ENCODE data around the gene RAPGEF4.

The RAPGEF4 gene

DNA sequence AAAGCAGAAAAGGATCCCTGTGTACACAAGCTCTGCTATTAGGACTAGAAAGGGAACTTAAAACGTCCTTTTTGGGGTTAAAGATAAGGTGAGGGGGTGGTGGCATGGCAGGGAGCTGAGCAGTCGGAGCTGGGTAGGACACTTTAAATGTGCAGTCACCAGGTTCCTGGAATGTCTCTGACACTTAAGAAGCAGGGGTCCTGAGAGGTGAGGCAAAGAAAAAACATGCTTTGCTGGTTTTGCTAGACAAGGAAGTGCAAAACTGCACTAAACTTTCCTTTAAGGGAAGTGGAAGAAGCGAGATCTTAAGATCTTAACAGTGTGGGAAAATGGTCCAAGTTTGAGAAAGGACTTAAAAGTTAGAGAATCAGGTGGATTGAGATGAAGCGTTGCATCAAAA is 240.5 kb downstream of the RAPGEF4 start:
- no peak for DNase-seq

- no peak for DNase-seq
These were observed 241.2 kb downstream of the RAPGEF4 start for GRCh38 chr2:172976816-172977215.

GRCh38 chr2:172977270-172978062 is 241.8 kb downstream of the RAPGEF4 start:
- no peak for DNase-seq

DNA sequence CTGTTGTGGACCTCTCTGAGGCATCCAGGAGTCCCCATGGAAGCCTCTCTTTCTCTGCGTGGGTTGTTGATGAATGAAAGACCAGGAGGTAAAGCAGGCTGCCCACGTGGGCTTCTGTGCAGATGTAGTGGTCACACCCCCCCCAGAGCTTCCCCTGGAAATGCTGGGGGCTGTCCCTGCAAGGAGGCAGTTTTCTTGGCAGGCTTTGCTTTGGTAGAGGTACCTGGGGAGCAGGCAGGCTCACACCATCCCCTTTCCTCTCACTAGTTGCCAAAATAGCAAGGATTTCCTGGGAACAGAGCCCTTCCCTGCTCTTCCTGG is 242.4 kb downstream of the RAPGEF4 start:
- DNase-seq = no peak

DNA sequence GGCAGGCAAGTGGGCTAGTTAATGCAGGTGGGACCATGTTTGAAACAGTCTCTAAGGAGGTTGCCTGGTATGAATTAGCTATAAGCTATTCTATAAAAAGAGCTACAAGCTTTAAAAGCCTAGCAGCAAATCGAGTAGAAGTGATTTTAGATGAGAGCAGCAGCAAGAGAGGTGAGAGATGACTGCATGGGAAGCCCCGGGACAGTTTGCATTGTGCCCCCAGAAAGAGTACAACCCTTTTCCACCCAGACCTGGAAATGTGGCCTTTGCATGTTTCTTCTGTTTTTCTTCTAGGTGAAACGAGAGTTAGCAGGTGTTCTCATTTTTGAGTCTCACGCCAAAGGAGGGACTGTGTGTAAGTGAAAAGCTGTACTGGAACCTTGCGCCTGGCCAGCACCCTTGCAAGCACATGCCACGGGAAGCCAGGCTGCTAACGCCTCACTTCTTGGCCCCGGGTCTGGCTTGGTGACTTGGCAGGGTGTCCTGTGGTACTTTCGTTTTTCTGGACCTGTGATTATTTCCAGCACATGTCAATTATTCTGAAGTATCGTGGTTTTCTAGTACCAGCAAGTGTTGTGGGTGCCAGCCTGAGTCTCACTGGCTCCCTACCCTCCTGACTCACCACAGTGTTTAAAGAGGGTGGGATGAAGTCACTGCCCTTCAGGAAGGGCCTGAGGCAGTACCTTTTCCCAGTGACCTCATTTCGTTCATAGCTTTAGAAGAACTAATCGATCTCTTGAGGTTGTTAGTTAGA is 249.7 kb downstream of the RAPGEF4 start:
- no peak for DNase-seq

DNA sequence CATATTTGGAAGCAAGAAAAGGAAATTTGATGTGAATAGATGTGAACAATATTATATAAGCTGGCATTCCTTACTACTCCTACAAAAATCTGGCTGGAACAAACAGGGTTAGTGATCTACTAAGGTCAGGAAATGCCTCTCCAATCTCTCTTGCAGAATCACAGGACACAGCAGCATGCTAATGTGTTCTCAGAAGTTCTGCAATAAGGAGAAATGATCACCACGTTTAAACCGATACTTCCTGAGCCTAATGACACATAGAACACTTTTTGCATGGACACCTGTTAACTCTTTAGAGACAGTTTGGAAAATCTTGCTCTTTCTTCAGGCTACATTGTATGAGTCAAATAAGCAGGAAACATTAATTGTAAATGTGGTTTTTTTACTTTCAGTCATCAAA is 250.4 kb downstream of the RAPGEF4 start:
- no peak for DNase-seq

DNA sequence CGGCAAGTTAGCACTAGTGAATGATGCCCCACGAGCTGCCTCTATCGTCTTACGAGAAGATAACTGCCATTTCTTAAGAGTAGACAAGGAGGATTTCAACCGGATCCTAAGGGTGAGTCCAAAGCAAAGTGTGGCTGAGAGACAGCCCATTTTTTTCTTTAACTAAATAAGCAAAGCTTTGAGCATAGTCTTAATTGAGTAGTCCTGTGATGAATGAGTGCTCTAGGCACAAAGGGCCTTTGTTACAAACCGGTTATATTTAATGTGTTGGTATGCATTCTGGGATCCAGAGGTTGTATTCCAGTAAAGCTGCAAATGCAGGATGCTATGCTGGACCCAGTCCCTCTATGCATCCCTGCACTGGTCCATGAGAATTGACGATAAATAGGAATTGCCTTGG is 253.1 kb downstream of the RAPGEF4 start:
- DNase-seq = no peak

- DNase-seq = no peak
These were observed 255.4 kb downstream of the RAPGEF4 start for GRCh38 chr2:172991031-172991430.

DNA sequence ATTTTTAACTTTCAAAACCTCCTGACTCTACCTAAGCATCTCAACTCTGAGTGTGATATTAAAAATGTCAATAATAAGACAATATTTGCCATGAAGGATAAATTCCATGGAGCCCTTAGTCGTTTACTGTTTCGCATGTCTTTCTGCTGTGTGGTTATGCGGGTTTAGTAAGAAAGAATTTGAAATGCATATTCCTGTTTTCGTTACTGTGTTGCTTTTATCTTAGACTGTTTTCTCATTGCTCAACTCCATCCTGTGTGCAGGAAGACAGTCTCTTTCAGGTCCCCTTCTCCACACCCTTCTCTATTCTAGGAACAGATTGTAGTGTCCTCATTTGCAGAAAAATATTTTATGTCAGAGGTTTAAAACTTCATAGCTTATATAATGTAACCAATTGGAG is 257.5 kb downstream of the RAPGEF4 start:
- no peak for DNase-seq

DNA sequence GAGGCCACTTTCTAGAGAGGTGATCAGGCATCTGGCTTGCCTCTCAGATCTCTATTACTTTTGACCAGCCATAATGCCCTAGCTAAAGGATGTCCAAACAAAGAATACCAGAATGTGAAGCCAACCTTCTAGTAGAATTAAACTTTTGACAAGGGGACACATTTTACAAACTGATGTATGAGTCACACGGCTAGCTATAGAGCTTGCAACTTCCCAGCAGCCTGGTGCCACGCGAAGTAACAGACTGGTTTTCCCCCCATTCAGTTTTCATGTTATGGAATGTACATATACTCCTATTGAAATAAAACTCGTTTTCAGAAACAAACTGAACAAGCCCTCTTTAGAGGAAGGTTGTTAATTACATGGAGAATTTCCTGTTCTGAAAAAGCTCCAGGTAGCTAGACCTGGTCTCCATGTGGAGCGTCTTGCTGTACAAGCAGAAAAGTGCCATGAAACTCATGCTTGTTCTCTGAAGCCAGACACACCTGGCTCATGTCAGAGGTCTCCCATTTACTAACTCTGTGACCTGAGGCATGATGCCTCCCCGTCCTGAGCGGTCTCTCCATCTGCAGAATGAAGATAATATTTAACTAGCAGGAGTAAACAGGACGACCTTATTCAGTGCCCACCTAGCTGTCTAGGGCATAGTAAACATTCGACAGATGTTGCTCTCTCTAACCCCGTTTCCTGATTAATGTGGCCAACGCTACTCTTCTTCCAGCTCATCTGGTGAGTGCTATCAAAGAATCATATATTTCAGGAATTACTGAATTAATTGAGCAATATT is 258.5 kb downstream of the RAPGEF4 start:
- DNase-seq = no peak

DNA sequence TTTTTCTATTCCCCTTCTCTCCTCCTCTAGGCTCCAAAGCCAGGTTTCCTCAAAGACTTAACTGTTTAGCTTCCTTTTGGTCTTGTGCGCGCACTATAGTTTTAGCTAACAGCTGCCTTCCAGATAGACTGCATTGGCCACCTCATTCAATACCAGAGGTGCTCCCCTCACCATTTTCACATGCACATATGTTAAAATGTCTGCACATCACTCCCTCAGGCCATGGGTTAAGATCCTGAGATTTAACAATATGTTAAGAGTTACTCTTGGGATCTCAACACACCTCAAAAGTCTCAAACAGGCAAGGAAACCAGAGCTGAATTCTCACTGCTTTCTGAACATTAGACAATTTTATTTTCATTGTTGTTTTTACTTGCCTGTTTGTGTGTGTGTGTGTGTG is 259.2 kb downstream of the RAPGEF4 start:
- no peak for DNase-seq

DNA sequence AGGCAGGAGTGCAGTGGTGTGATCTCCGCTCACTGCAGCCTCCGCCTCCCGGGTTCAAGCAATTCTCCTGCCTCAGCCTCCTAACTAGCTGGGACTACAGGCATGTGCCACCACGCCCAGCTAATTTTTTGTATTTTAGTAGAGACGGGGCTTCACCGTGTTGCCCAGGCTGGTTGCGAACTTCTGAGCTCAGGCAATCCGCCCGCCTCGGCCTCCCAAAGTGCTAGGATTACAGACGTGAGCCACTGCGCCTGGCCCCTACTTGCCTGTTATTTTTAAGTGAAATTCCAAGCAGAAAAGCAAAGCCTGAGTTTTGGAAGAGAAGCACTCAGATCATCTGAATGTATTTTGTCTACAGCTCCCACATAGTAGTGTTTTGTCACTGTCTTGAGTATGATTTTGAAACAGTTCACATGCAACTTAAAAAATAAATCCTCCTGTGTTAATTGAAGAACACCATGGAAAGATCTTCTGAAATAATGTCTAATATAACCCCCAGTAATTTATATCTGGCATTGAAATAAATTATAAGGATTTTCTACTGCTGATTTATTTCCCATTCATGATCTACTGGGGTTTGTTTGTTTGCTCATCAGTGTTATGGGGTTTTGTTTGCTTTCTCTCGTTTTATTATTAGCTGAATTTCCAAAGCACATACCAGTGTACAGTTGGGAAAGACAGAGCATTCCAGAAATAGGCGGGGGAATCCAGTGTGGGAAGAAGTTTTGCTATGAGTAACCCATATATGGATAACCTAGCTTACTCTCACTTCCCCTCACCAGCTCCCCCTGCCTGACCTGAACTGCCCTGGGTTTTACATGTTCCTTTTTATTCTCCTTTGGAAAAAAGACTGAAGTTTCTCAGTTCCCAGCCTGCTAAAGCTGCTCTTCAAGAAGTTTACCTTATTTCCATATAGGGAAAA is 259.9 kb downstream of the RAPGEF4 start:
- DNase-seq = no peak

- no peak for DNase-seq
These were observed 260.8 kb downstream of the RAPGEF4 start for GRCh38 chr2:172996387-172996961.

DNA sequence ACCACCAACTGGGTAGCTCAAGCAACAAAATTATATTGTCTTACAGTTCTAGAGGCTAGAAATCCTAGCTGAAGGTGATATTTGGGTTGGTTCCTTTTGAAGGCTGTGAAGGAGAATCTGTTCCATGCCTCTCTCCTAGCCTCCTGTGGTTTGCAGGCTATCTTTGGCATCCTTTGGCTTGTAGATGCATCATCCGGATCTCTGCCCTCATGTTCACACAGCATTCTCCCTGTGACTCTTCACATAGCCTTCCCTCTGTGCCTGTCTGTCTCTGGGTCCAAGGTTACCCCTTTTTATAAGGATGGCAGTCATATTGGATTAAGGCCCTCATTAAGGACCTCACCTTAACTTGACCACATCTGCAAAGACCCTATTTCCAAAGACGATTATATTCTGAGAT is 261.4 kb downstream of the RAPGEF4 start:
- DNase-seq = no peak

- DNase-seq = no peak
These were observed 263.1 kb downstream of the RAPGEF4 start for GRCh38 chr2:172998547-172999272.

DNA sequence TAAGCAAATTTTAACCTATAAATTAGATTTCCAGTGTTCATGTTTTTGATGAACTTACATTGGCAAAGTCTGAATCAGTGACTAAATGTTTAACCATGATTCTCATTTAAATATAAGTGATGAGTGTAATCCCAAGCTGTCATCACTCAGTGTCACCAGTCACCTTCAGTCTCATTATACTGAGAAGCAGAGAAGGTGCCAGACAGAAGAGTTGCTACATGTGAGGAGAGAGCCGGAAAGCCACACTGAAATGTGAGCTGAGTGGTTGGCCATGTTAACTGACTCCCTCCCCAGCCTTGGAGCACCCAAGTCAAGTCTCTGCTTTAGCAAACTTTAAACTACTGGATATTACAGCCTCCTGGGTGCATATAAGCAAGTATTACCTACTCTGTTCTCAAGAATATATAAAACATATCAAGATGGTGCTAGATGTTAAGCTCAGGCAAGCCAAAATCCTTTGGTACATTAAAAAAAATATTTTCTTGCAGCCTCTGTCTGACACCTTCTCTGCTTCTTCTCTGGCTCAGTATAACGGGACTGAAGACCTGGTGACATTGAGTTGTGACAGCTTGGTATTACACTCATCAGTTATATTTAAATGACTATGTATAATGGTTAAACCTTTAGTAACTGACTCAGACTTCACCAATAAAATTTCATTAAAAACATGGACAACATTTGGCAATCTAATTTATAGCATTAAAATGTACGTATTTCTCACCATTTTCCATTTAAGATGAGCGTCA is 264.2 kb downstream of the RAPGEF4 start:
- no peak for DNase-seq

DNA sequence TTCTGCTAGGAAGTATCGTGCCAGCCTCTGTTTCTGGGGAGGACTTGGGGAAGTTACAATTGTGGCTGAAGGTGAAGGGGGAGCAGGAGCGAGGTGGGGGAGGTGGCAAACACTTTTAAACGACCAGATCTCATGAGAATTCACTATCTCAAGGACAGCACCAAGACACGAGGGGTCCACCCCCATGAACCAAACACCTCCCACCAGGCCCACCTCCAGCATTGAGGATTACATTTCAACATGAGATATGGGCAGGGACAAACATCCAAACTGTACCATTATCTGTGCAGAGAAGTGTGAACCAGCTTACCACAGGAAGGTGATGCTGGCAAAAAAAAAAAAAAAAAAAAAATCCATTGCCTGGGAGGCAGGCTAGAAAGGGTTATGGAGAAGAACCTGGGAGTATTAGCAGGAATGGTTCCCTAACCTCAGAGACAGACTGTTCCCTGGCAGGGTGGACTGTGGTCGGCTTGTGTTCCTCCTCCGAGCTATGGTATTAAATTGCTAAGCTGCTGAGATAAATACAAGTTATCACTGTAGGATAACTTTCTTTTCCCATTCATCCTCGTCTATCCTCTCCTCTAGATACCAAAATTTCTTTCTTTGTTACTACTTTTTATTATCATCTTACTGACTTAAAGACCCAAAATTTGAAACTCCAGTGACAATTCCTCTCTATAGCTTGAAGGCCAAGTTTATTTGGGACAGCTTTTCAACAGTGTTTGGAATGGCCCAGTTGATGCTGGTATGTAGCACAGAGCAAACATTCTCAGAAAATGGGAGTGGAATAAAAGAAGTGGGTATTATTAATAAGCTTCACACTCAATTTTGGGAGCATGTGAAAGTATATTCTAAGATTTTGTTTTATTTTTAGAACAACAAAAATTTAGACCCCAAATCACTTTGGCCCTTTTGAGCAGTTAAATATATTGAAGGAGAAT is 266.3 kb downstream of the RAPGEF4 start:
- DNase-seq = no peak

DNA sequence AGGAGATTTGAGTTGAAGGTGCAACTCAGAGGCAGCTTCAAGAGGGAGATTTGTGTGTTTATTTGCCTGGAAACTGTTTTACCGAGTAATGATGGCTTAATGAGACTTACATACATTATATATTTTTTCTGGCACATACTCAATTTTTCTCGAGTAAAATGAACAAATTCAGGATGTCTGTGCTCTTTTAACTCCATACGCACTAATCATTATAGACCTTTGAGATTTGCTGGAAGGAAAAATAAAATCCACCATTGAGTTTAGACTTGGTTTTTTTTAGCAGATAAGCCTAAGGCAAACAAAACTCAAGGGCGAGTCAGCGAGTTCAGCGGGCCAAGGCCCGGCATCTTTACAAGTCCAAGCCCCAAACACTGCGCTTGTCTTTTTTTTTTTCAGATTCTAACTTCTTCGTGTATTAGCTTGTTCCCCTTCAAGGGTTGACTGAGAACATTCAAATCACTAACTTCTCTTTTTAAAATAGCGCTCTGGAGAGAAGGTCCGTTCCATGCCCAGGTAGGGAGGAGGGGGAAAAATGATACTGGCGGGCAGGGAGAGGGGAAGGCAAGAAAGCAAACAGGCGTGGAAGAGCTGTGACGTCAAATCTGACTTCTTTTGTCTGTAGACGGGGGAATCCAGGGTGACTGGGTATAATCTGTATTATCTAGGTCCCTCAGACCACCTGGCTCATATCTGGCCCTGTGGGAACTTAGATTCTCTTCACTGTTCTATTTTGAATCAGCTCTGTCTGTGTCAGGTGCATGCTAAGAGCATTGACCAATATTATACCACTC is 267.3 kb downstream of the RAPGEF4 start:
- DNase-seq = no peak

- DNase-seq = no peak
These were observed 273.1 kb downstream of the RAPGEF4 start for GRCh38 chr2:173008786-173009185.

Data from CD4-positive, alpha-beta T cell treated with Interferon alpha-2 for 1 hour (primary cell).